NCI-H1436 (cell line): Measurements from ENCODE around the gene ARRB1.

Experiments
- DNase-seq: peaks from one replicate; lab custom pipeline; 2025; lab: John Stamatoyannopoulos, UW

The ARRB1 gene

GRCh38 chr11:75301131-75301530 lies 50.3 kb downstream of the ARRB1 start:
- no peak for DNase-seq

- DNase-seq, result no peak
Measured at GRCh38 chr11:75298976-75299260, 52.5 kb downstream of the ARRB1 start.

GRCh38 chr11:75298191-75298975 lies 53.1 kb downstream of the ARRB1 start:
- no peak for DNase-seq

- no peak for DNase-seq
Measured at GRCh38 chr11:75293903-75294302, 57.6 kb downstream of the ARRB1 start.

- DNase-seq, result no peak
Measured at GRCh38 chr11:75292943-75293342, 58.5 kb downstream of the ARRB1 start.

GRCh38 chr11:75291741-75292140 lies 59.7 kb downstream of the ARRB1 start:
- no peak for DNase-seq

GRCh38 chr11:75289919-75290318 lies 61.5 kb downstream of the ARRB1 start:
- no peak for DNase-seq

GRCh38 chr11:75289511-75289760 lies 62.0 kb downstream of the ARRB1 start:
- DNase-seq, result no peak

- no peak for DNase-seq
Measured at GRCh38 chr11:75287579-75287978, 63.9 kb downstream of the ARRB1 start.

GRCh38 chr11:75286826-75287465 lies 64.5 kb downstream of the ARRB1 start:
- DNase-seq, result no peak

GRCh38 chr11:75285776-75286360 lies 65.6 kb downstream of the ARRB1 start:
- DNase-seq, result no peak

GRCh38 chr11:75283391-75283931 lies 68.0 kb downstream of the ARRB1 start:
- DNase-seq, result no peak

- no peak for DNase-seq
Measured at GRCh38 chr11:75281469-75282095, 69.9 kb downstream of the ARRB1 start.

- DNase-seq, result no peak
Measured at GRCh38 chr11:75280770-75281468, 70.5 kb downstream of the ARRB1 start.

GRCh38 chr11:75280227-75280701 lies 71.2 kb downstream of the ARRB1 start:
- peak; percentile 68 for DNase-seq

GRCh38 chr11:75279273-75279672 lies 72.2 kb downstream of the ARRB1 start:
- DNase-seq, result no peak

GRCh38 chr11:75277991-75278790 lies 73.3 kb downstream of the ARRB1 start:
- DNase-seq, result no peak

- no peak for DNase-seq
Measured at GRCh38 chr11:75277211-75277805, 74.2 kb downstream of the ARRB1 start.

- peak; percentile 81 for DNase-seq
Measured at GRCh38 chr11:75276686-75277085, 74.8 kb downstream of the ARRB1 start.

GRCh38 chr11:75276186-75276585 lies 75.3 kb downstream of the ARRB1 start:
- DNase-seq, result no peak

- DNase-seq, result no peak
Measured at GRCh38 chr11:75275581-75275980, 75.9 kb downstream of the ARRB1 start.
